OCI-LY7 (cell line): ENCODE measurements around the gene EPB41. TPM values are rescaled to one million over a fixed set of nuclear protein-coding genes. Genes with fewer than 3 reads are reported as not detected.
"Not testable (repeated sequence)": the region's sequence is repeated elsewhere in the genome, so short reads cannot be mapped to it uniquely, and the experiment has no call there.

Experiments
- BruUV-seq: library from RNA; stranded (reverse); fragments of 400-500 nt; replicated peaks from 2 replicates; lab custom pipeline; 2021; lab: Mats Ljungman, UMichigan
- CTCF ChIA-PET: fragments of 300-600 bp; sonication (Branson Sonifier 250); formaldehyde crosslinking; loops from one replicate; lab custom pipeline; 2022; ENCODE audit warnings: antibody characterized with exemption; ENCODE audit not compliant: unreplicated experiment; lab: Charles Lee
- POLR2A ChIA-PET: fragments of 300-600 bp; sonication (Branson Sonifier 250); formaldehyde crosslinking; loops from one replicate; lab custom pipeline; 2022; ENCODE audit warnings: antibody characterized with exemption; lab: Charles Lee
- DNase-seq: peaks from one replicate; pipeline ENCODE4 v3.0.0-alpha.2; 2015; ENCODE audit warnings: low spot score
- H2AFZ ChIP-seq: fragments of 200-600 bp; sonication (generic), shearing (Covaris generic); 2 replicates; pipeline ENCODE4 v1.6.1; 2014; ENCODE audit warnings: mild to moderate bottlenecking, antibody characterized with exemption, low read length, moderate library complexity
- H3K27ac ChIP-seq: fragments of 200-600 bp; sonication (generic); 2 replicates; pipeline ENCODE4 v1.5.1; 2014; ENCODE audit warnings: mixed run types, low read depth, mild to moderate bottlenecking, moderate library complexity, low read length, inconsistent platforms; ENCODE audit not compliant: poor library complexity, severe bottlenecking
- H3K36me3 ChIP-seq: fragments of 200-600 bp; sonication (generic); 2 replicates; pipeline ENCODE4 v1.6.1; 2014; ENCODE audit warnings: mild to moderate bottlenecking, antibody characterized with exemption, low read length, moderate library complexity, mixed read lengths; ENCODE audit not compliant: insufficient read depth
- H3K4me1 ChIP-seq: fragments of 200-600 bp; sonication (generic); 2 replicates; pipeline ENCODE4 v1.5.1; 2014; ENCODE audit warnings: mild to moderate bottlenecking, low read length; ENCODE audit not compliant: insufficient read depth, poor library complexity, severe bottlenecking
- H3K4me2 ChIP-seq: fragments of 200-600 bp; sonication (generic); 2 replicates; pipeline ENCODE4 v1.6.1; 2014; ENCODE audit warnings: mild to moderate bottlenecking, low read length
- H3K4me3 ChIP-seq: fragments of 200-600 bp; sonication (generic); 2 replicates; pipeline ENCODE4 v1.5.1; 2014; ENCODE audit warnings: mild to moderate bottlenecking, low read depth, low read length; ENCODE audit not compliant: poor library complexity, severe bottlenecking
- H3K79me2 ChIP-seq: fragments of 200-600 bp; sonication (generic); 2 replicates; pipeline ENCODE4 v1.6.1; 2016; ENCODE audit warnings: low read depth, mild to moderate bottlenecking, low read length, moderate library complexity, mixed read lengths; ENCODE audit not compliant: insufficient read depth
- H3K9me2 ChIP-seq: fragments of 200-600 bp; sonication (generic); 2 replicates; pipeline ENCODE4 v1.6.1; 2016; ENCODE audit warnings: mild to moderate bottlenecking, low read length, mixed read lengths; ENCODE audit not compliant: insufficient read depth
- H3K9me3 ChIP-seq: fragments of 200-600 bp; sonication (generic); 2 replicates; pipeline ENCODE4 v1.6.1; 2014; ENCODE audit warnings: mild to moderate bottlenecking, mixed run types, low read length, mixed read lengths
- H4K20me1 ChIP-seq: fragments of 200-600 bp; sonication (generic); 2 replicates; pipeline ENCODE4 v1.6.1; 2014; ENCODE audit warnings: mild to moderate bottlenecking, antibody characterized with exemption, low read length, moderate library complexity, mixed read lengths; ENCODE audit not compliant: insufficient read depth
- EZH2phosphoT487 ChIP-seq: fragments of 200-600 bp; sonication (generic); IDR thresholded peaks from 2 replicates; pipeline ENCODE4 v1.6.1; 2018; ENCODE audit warnings: low read depth, borderline replicate concordance, mild to moderate bottlenecking, mixed run types, antibody characterized with exemption, low read length, moderate library complexity, mixed read lengths
- intact Hi-C: fragments of 100-400 bp; cut with micrococcal nuclease; formaldehyde crosslinking; loops from one replicate; pipeline ENCODE4 v1.10.0; 2022; ENCODE audit not compliant: unreplicated experiment
- total RNA-seq, 2 experiments: library from RNA; depleted of rRNA in 1 of 2; stranded (reverse); fragments of >200 nt in 1 of 2; shearing (Covaris generic) in 1 of 2; gene quantifications; 2 replicates each; pipeline ENCODE4 v1.2.3, GENCODE V29; 2014 to 2022
- TF ChIP-seq, protein P1 (sequence below): fragments of 200-600 bp; sonication (generic); conservative IDR thresholded peaks from 2 replicates; pipeline ENCODE4 v1.5.1; 2014; ENCODE audit warnings: mild to moderate bottlenecking, antibody characterized with exemption, low read length, moderate library complexity, mixed read lengths

Gene EPB41
- total RNA-seq, 2 experiments from 2014 or later: 102 to 103 TPM

DNA sequence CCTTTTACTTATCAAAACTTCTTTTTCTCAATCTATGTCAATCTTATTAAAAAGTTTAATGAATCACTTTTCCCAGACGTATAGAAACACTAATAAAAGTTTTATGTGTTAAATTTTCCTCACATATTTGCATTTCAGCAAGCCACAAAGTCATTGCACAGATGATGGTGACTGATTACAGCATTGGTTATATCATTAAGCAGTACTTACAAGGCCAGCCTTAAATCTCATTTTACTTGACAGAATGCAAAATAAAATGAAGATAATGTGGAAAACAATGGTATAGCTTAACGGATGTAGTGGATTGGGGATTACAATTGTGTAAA is 169.8 kb downstream of the EPB41 start:
- ChIA-PET CTCF (no interaction called here), POLR2A (interaction anchor here (0.7 to 1.1 kb wide), 2 partner anchors 50 to 100 kb away, joined by 3 to 4 read pairs; no protein-coding TSS in a partner anchor)
- H3K27ac ChIP-seq: no peak overlapping the region
- H2AFZ ChIP-seq: no peak overlapping the region
- TF ChIP-seq EZH2phosphoT487: no peak
- TF ChIP-seq, protein P1, sequence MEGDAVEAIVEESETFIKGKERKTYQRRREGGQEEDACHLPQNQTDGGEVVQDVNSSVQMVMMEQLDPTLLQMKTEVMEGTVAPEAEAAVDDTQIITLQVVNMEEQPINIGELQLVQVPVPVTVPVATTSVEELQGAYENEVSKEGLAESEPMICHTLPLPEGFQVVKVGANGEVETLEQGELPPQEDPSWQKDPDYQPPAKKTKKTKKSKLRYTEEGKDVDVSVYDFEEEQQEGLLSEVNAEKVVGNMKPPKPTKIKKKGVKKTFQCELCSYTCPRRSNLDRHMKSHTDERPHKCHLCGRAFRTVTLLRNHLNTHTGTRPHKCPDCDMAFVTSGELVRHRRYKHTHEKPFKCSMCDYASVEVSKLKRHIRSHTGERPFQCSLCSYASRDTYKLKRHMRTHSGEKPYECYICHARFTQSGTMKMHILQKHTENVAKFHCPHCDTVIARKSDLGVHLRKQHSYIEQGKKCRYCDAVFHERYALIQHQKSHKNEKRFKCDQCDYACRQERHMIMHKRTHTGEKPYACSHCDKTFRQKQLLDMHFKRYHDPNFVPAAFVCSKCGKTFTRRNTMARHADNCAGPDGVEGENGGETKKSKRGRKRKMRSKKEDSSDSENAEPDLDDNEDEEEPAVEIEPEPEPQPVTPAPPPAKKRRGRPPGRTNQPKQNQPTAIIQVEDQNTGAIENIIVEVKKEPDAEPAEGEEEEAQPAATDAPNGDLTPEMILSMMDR: no peak
- no peaks in the 10 kb centered on the region for H3K9me3 ChIP-seq
- no peaks in the 10 kb centered on the region for H4K20me1 ChIP-seq
- no peak for DNase-seq
- intact Hi-C loops: no loop called here
- H3K4me2 ChIP-seq: no peak overlapping the region
- no peaks in the 10 kb centered on the region for H3K4me1 ChIP-seq
- no peaks in the 10 kb centered on the region for H3K9me2 ChIP-seq
- BruUV-seq: no TSS peak
- H3K4me3 ChIP-seq: no peak overlapping the region
- H3K79me2 ChIP-seq: no peaks in the 10 kb centered on the region
- peaks cover 15% of the 10 kb centered on the region for H3K36me3 ChIP-seq

DNA sequence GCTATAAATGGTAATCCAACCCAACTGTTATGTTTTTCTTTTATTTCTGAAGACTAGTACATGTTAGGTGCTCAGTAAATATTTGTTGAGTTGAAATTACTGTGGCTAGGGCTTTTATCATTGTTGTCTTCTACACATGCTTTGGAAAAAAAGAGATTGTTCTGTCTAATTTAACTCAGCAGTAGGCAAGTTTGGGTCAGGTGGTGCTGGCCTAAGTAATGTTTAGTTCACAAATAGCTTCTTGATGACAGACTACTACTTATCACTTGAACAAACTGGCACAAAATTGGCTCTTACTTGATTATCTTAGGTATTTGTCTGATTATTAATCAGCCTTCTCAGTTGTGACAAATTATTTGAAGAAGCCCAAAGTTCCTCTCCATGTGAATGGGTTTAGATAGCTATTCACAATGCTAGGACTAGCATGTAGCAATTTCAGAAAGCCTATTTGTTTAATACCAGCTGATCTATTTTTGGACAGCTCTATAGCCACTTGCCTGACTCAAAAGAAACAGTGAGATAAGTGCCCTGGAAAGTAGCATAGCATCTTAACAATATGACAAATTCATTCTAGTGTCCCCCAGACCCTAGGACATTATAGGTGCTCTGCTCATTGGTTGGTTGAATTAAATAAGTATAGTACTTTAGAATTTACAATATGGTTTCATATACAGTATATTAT is 176.7 kb downstream of the EPB41 start:
- H3K9me3 ChIP-seq: no peaks in the 10 kb centered on the region
- H3K4me3 ChIP-seq: no peak overlapping the region
- H3K79me2 ChIP-seq: no peaks in the 10 kb centered on the region
- no TSS peak for BruUV-seq
- no peak for DNase-seq
- no peak for TF ChIP-seq EZH2phosphoT487
- TF ChIP-seq, protein P1: no peak
- H4K20me1 ChIP-seq: no peaks in the 10 kb centered on the region
- intact Hi-C loops: no loop called here
- POLR2A ChIA-PET: no interaction called here
- peaks cover 27% of the 10 kb centered on the region for H3K36me3 ChIP-seq
- H3K9me2 ChIP-seq: no peaks in the 10 kb centered on the region
- H3K27ac ChIP-seq: no peak overlapping the region
- H3K4me1 ChIP-seq: no peaks in the 10 kb centered on the region
- CTCF ChIA-PET: no interaction called here
- H3K4me2 ChIP-seq: no peak overlapping the region
- H2AFZ ChIP-seq: no peak overlapping the region

DNA sequence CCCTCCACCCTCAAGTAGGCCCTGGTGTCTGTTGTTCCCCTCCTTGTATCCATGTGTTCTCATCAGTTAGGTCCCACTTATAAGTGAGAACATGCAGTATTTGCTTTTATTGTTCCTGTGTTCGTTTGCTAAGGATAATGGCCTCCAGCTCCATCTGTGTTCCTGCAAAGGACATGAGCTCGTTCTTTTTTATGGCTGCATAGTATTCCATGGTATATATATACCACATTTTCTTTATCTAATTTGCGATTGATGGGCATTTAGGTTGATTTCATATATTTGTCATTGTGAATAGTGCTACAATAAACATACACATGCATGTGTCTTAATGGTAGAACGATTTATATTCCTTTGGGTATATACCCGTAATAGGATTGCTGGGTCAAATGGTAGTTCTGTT is 178.3 kb downstream of the EPB41 start:
- H4K20me1 ChIP-seq, H2AFZ ChIP-seq, H3K4me3 ChIP-seq, H3K9me3 ChIP-seq, H3K4me1 ChIP-seq, H3K9me2 ChIP-seq, H3K27ac ChIP-seq, H3K79me2 ChIP-seq, intact Hi-C loops, BruUV-seq, CTCF ChIA-PET, DNase-seq, H3K4me2 ChIP-seq, POLR2A ChIA-PET: not testable (repeated sequence)
- peaks cover 42% of the 10 kb centered on the region for H3K36me3 ChIP-seq
